HepG2 (cell line): ENCODE measurements around the gene MRPL10. TPM values are rescaled to one million over a fixed set of nuclear protein-coding genes. Genes with fewer than 3 reads are reported as not detected.

Experiments
- ATAC-seq: fragments of 200-7000 bp; cut with Tn5 transposase; 3 replicates; pipeline ENCODE4 v1.9.1; 2020; ENCODE audit warnings: mild to moderate bottlenecking, moderate library complexity
- BruUV-seq: library from RNA; stranded (reverse); fragments of 400-500 nt; replicated peaks from 2 replicates; lab custom pipeline; 2021; lab: Mats Ljungman, UMichigan
- CTCF ChIA-PET: fragments of 300-600 bp; formaldehyde crosslinking; extraction: SDS; loops from one replicate; lab custom pipeline; 2021; ENCODE audit warnings: low total read pairs, inconsistent platforms, low intra/inter-chr PET ratio; lab: Yijun Ruan, JAX
- POLR2A ChIA-PET: fragments of 350-600 bp; sonication (Branson Sonifier 250); formaldehyde crosslinking; loops from one replicate; lab custom pipeline; 2020; ENCODE audit warnings: antibody characterized with exemption, inconsistent platforms; lab: Yijun Ruan, JAX
- DNase-seq: peaks from one replicate; pipeline ENCODE4 v3.0.0-alpha.2; 2015; ENCODE audit warnings: low spot score
- FAIRE-seq: peaks from 3 replicates; lab custom pipeline; 2011; peaks lifted over from hg19 to GRCh38; lab: Jason Lieb, UNC
- H2AFZ ChIP-seq: one replicate; pipeline ENCODE4 v1.6.1; 2011; ENCODE audit warnings: low read length, inconsistent platforms
- H3K27ac ChIP-seq: fragments of 300-600 bp; 3 replicates; pipeline ENCODE4 v1.8.0; 2011; ENCODE audit warnings: mixed run types, mild to moderate bottlenecking, mixed read lengths, low read length, inconsistent platforms; ENCODE audit not compliant: insufficient read depth; ENCODE audit errors: extremely low read length
- H3K27me3 ChIP-seq, 2 experiments: fragments of 200-600 bp in 1 of 2; 2 replicates in 1 of 2; 3 replicates in 1 of 2; pipeline versions ENCODE4 v1.6.0 to v1.8.0; 2011; ENCODE audit warnings: low read length in 2 of 2, mild to moderate bottlenecking in 2 of 2, moderate library complexity in 2 of 2, inconsistent platforms in 1 of 2; ENCODE audit not compliant: insufficient read depth in 2 of 2, control insufficient read depth in 1 of 2
- H3K36me3 ChIP-seq, 2 experiments: fragments of 200-600 bp in 1 of 2; replicated peaks in 1 of 2; 2 replicates in 1 of 2; 3 replicates in 1 of 2; pipeline versions ENCODE4 v1.5.1 to v1.8.0; 2011; ENCODE audit warnings: low read length in 2 of 2, inconsistent platforms in 1 of 2; ENCODE audit not compliant: insufficient read depth in 2 of 2, control insufficient read depth in 1 of 2
- H3K4me1 ChIP-seq: 2 replicates; pipeline ENCODE4 v1.5.1; 2012; ENCODE audit warnings: low read length, inconsistent platforms; ENCODE audit not compliant: insufficient read depth
- H3K4me2 ChIP-seq: 2 replicates; pipeline ENCODE4 v1.6.0; 2011; ENCODE audit warnings: low read depth, low read length, inconsistent platforms
- H3K4me3 ChIP-seq, 3 experiments: fragments of 200-600 bp in 1 of 3; sonication (generic), shearing (Covaris generic) in 1 of 3; replicated peaks in 1 of 3; 2 replicates each; pipeline ENCODE4 v1.5.1; 2011 to 2016; ENCODE audit warnings: low read length in 3 of 3, inconsistent platforms in 2 of 3, low read depth in 2 of 3, mild to moderate bottlenecking in 2 of 3, control low read depth in 1 of 3, mixed read lengths in 1 of 3; ENCODE audit not compliant: insufficient read depth in 1 of 3
- H3K79me2 ChIP-seq: one replicate; pipeline ENCODE4 v1.6.1; 2011; ENCODE audit warnings: low read length, inconsistent platforms; ENCODE audit not compliant: insufficient read depth
- H3K9ac ChIP-seq: 2 replicates; pipeline ENCODE4 v1.6.0; 2011; ENCODE audit warnings: mild to moderate bottlenecking, low read depth, low read length, inconsistent platforms; ENCODE audit not compliant: insufficient read depth
- H3K9me3 ChIP-seq: 2 replicates; pipeline ENCODE4 v1.5.1; 2012; ENCODE audit warnings: mild to moderate bottlenecking, low read length
- H4K20me1 ChIP-seq: 2 replicates; pipeline ENCODE4 v1.6.0; 2011; ENCODE audit warnings: inconsistent platforms, mild to moderate bottlenecking, low read length, moderate library complexity; ENCODE audit not compliant: insufficient read depth
- BATF2 ChIP-seq: sonication (generic); formaldehyde crosslinking; IDR thresholded peaks from 2 replicates; pipeline ENCODE4 v1.8.0; 2022; ENCODE audit warnings: mild to moderate bottlenecking, missing genetic modification reagents, moderate library complexity
- BCLAF1 ChIP-seq: fragments of 450-650 bp; IDR thresholded peaks from 2 replicates; pipeline ENCODE4 v1.6.1; 2017; ENCODE audit warnings: mild to moderate bottlenecking
- BRD4 ChIP-seq: sonication (generic); formaldehyde crosslinking; IDR thresholded peaks from 2 replicates; pipeline ENCODE4 v1.4.0; 2020; ENCODE audit warnings: missing genetic modification reagents
- DZIP1 ChIP-seq: sonication (generic); formaldehyde crosslinking; IDR thresholded peaks from 2 replicates; pipeline ENCODE4 v1.5.0; 2020; ENCODE audit warnings: mild to moderate bottlenecking, missing genetic modification reagents
- KLF12 ChIP-seq: sonication (generic); formaldehyde crosslinking; IDR thresholded peaks from 2 replicates; pipeline ENCODE4 v1.4.0; 2020; ENCODE audit warnings: missing genetic modification reagents, borderline replicate concordance
- ONECUT2 ChIP-seq: sonication (generic); formaldehyde crosslinking; IDR thresholded peaks from 2 replicates; pipeline ENCODE4 v1.4.0; 2020; ENCODE audit warnings: missing genetic modification reagents
- RBM22 ChIP-seq: fragments of 200-400 bp; formaldehyde crosslinking; optimal IDR thresholded peaks from 2 replicates; pipeline ENCODE3; 2017; ENCODE audit warnings: mild to moderate bottlenecking, low read length, moderate library complexity
- TBL1XR1 ChIP-seq: fragments of 150-350 bp; IDR thresholded peaks from 2 replicates; pipeline ENCODE4 v1.6.1; 2014; ENCODE audit warnings: borderline replicate concordance, low read length; ENCODE audit not compliant: partially characterized antibody
- ZC3H13 ChIP-seq: sonication (generic); formaldehyde crosslinking; IDR thresholded peaks from 2 replicates; pipeline ENCODE4 v1.8.1; 2023; ENCODE audit warnings: mild to moderate bottlenecking, missing genetic modification reagents, moderate library complexity
- ZNF121 ChIP-seq: sonication (generic); formaldehyde crosslinking; IDR thresholded peaks from 2 replicates; pipeline ENCODE4 v1.5.0; 2020; ENCODE audit warnings: mild to moderate bottlenecking, missing genetic modification reagents
- ZNF549 ChIP-seq: sonication (generic); formaldehyde crosslinking; IDR thresholded peaks from 2 replicates; pipeline ENCODE4 v1.5.0; 2020; ENCODE audit warnings: missing genetic modification reagents
- ZNF629 ChIP-seq: sonication (generic); formaldehyde crosslinking; conservative IDR thresholded peaks from 2 replicates; pipeline ENCODE4 v1.5.0; 2020; ENCODE audit warnings: missing genetic modification reagents
- ZNF841 ChIP-seq: sonication (generic); formaldehyde crosslinking; IDR thresholded peaks from 2 replicates; pipeline ENCODE4 v1.8.1; 2023; ENCODE audit warnings: missing genetic modification reagents, borderline replicate concordance
- WGBS: methylation state at CpG from one replicate; pipeline ENCODE4 v1.1.6; 2017; ENCODE audit warnings: low lambda C conversion rate; 5-methylcytosine and 5-hydroxymethylcytosine counted together
- in situ Hi-C: cut with HindIII; loops from 2 replicates; pipeline ENCODE4 v1.10.0; 2017; ENCODE audit warnings: low pct_unique_long_range_greater_than_20kb; ENCODE audit not compliant: extremely low pct_ligation_motif_present
- intact Hi-C: fragments of 100-400 bp; cut with micrococcal nuclease; formaldehyde crosslinking; loops from one replicate; pipeline ENCODE4 v1.10.0; 2022; ENCODE audit not compliant: unreplicated experiment
- polyA plus RNA-seq, 8 experiments: library from polyadenylated mRNA; depleted of rRNA in 3 of 8; stranded (reverse) in 7 of 8; unstranded in 1 of 8; fragments of >200 nt; fragmentation: Illumina TruSeq in 4 of 8; extraction: Trizol in 4 of 8; gene quantifications; 2 replicates each; pipeline versions ENCODE4 v1.2.1 to v1.2.3, GENCODE V29; 2011 to 2016; ENCODE audit warnings: low read depth in 4 of 8, missing spikeins in 1 of 8, mixed read lengths in 1 of 8; ENCODE audit not compliant: insufficient read depth in 1 of 8
- total RNA-seq, 5 experiments: library from RNA; depleted of rRNA; stranded (reverse); fragments of >200 nt; fragmentation: Illumina TruSeq; extraction: Trizol; gene quantifications; 2 replicates each; pipeline ENCODE4 v1.2.3, GENCODE V29; 2016; ENCODE audit warnings: low read depth in 1 of 5
- TF ChIP-seq, protein P1 (sequence below): sonication (generic); formaldehyde crosslinking; IDR thresholded peaks from 2 replicates; pipeline ENCODE4 v1.5.0; 2020; ENCODE audit warnings: mild to moderate bottlenecking, missing genetic modification reagents, borderline replicate concordance

Gene MRPL10
- total and polyA plus RNA-seq, 2 of the 13 experiments (the other 11 are each of a cell fraction or from before 2014, with no cell fraction given): 56.7 to 149 TPM

DNA sequence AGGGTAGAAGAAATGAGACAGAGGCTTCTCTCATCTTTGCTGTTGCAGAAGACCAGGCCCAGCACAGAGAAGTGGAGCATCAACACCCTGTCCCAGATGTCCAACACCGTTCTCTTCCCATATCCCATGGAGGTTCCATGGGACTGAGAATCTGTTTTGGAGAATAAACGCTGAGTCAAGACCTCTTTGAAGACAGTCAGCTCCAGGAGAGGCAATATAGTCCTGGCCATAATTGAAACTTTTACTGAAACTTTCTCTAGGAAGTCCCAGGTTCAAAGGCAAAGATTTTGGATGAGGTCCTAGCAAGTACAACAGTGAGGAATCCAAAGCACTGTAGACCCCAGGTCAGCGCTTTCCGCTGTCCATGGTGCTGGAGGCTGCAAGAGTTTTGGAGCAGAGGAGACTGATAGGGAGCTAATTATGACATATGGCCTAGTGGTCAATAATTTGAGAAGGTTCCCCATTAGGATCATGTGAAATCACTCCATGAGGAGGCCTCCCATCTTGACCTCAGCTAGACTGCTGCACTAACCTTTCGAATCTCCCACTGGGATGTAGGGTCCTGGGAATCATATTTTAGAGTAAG is 45.7 kb downstream of the MRPL10 start:
- no peaks in the 10 kb centered on the region for H3K79me2 ChIP-seq
- no TSS peak for BruUV-seq
- ChIA-PET POLR2A (interaction anchor here (0.6 kb wide), 1 partner anchor 1013 kb away, joined by 4 read pairs; no protein-coding TSS in a partner anchor), CTCF (no interaction called here)
- H3K27me3 ChIP-seq: peaks cover 4 to 45% of the 10 kb centered on the region in 2 experiments; a peak in 3 of 5 replicates
- H3K4me3 ChIP-seq: no peak overlapping the region
- H3K4me1 ChIP-seq: no peaks in the 10 kb centered on the region
- H3K36me3 ChIP-seq: no peaks in the 10 kb centered on the region
- no peak overlapping the region for H3K4me2 ChIP-seq
- intact Hi-C loops (no loop called here), in situ Hi-C loops (no loop called here)
- WGBS: 8% methylated on average over 5 of the region's 5 CpGs
- DNase-seq (peak; percentile 52), FAIRE-seq (peak; percentile 51), ATAC-seq (peak; percentile 50; the same call in 1 of the 3 replicates)
- H3K9me3 ChIP-seq: no peaks in the 10 kb centered on the region
- H4K20me1 ChIP-seq: no peaks in the 10 kb centered on the region; the same call in 1 of the 2 replicates
- H2AFZ ChIP-seq: no peak overlapping the region
- no peak overlapping the region for H3K27ac ChIP-seq
- H3K9ac ChIP-seq: no peak overlapping the region
- TF ChIP-seq ZC3H13 (CRISPR knock-in tag) (no peak), RBM22 (no peak), BCLAF1 (no peak), ONECUT2 (CRISPR knock-in tag) (0 out of 2 replicates have a peak, but pooled peaks have one; percentile 24), DZIP1 (no peak), BRD4 (no peak), ZNF549 (CRISPR knock-in tag) (no peak), ZNF841 (CRISPR knock-in tag) (no peak), TBL1XR1 (no peak), KLF12 (CRISPR knock-in tag) (no peak), ZNF629 (CRISPR knock-in tag) (no peak), BATF2 (CRISPR knock-in tag) (peak; percentile 33; the same call in 1 of the 2 replicates), ZNF121 (CRISPR knock-in tag) (no peak)
- TF ChIP-seq, protein P1, sequence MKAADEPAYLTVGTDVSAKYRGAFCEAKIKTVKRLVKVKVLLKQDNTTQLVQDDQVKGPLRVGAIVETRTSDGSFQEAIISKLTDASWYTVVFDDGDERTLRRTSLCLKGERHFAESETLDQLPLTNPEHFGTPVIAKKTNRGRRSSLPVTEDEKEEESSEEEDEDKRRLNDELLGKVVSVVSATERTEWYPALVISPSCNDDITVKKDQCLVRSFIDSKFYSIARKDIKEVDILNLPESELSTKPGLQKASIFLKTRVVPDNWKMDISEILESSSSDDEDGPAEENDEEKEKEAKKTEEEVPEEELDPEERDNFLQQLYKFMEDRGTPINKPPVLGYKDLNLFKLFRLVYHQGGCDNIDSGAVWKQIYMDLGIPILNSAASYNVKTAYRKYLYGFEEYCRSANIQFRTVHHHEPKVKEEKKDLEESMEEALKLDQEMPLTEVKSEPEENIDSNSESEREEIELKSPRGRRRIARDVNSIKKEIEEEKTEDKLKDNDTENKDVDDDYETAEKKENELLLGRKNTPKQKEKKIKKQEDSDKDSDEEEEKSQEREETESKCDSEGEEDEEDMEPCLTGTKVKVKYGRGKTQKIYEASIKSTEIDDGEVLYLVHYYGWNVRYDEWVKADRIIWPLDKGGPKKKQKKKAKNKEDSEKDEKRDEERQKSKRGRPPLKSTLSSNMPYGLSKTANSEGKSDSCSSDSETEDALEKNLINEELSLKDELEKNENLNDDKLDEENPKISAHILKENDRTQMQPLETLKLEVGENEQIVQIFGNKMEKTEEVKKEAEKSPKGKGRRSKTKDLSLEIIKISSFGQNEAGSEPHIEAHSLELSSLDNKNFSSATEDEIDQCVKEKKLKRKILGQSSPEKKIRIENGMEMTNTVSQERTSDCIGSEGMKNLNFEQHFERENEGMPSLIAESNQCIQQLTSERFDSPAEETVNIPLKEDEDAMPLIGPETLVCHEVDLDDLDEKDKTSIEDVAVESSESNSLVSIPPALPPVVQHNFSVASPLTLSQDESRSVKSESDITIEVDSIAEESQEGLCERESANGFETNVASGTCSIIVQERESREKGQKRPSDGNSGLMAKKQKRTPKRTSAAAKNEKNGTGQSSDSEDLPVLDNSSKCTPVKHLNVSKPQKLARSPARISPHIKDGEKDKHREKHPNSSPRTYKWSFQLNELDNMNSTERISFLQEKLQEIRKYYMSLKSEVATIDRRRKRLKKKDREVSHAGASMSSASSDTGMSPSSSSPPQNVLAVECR (CRISPR knock-in tag): peak; percentile 27; the same call in 1 of the 2 replicates
